Tibial nerve (tissue), 3 donors: ENCODE data around the gene CAV3.

Experiments
- EP300 ChIP-seq, 2 donors: sonication (generic); formaldehyde crosslinking; IDR thresholded peaks; one replicate each; pipeline ENCODE4 v1.6.1; 2017; ENCODE audit warnings: antibody characterized with exemption in 2 of 2, mild to moderate bottlenecking in 1 of 2
- POLR2A ChIP-seq, 2 donors: fragments of 450-650 bp; IDR thresholded peaks; one replicate each; pipeline ENCODE4 v1.6.1; 2017; ENCODE audit warnings: antibody characterized with exemption in 2 of 2, mild to moderate bottlenecking in 2 of 2, moderate library complexity in 2 of 2

DNA sequence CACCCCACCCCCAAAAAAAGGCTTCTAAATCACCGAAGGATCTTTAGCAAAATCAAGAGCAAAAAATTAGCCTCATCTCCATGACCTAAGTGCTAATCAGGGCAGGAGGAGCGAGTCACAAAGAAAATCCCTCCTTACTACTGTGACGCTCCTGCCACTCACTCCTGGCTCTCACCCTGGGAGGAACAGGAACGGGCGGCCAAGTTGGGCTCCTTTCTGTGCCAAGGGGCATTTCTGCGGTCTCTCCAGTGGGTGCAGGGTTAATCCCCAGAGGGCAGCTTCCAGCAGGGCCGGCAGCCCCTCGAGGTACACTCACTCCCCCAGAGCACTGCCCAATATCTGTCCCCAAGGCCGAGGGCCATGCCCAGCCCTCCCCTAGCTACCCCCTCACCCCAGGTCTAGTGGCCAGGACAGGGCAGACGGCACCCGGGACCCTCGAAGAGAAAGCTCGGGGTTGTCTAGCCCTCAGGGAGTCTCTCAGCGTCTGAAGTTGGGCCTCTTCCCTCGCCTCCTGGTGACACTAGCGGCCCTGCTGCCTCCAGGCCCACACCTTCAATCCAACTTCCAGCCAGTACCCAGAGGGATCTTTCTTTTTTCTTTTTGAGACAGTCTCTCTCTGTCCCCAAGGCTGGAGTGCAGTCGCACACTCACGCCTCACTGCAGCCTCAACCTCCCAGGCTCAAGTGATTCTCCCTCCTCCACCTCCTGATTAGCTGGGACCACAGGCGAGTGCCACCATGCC is 706 bp downstream of the CAV3 start:
- TF ChIP-seq EP300 (IDR thresholded peaks at IDR 0.05), result no peak
- no peak for TF ChIP-seq POLR2A (IDR thresholded peaks at IDR 0.05)
